GM12875 (cell line): ENCODE data around the gene WWP2.

ENCODE experiments used
- H3K4me3 ChIP-seq: one replicate; pipeline ENCODE4 v1.5.1; 2011; ENCODE audit warnings: low read depth, low read length, control low read depth
- TF ChIP-seq, protein P1 (sequence below): IDR thresholded peaks from 2 replicates; pipeline ENCODE4 v1.5.1; 2011; ENCODE audit warnings: low read depth, mild to moderate bottlenecking, control low read depth, inconsistent platforms, low read length, moderate library complexity, borderline replicate concordance; ENCODE audit not compliant: insufficient read depth

WWP2 gene

DNA sequence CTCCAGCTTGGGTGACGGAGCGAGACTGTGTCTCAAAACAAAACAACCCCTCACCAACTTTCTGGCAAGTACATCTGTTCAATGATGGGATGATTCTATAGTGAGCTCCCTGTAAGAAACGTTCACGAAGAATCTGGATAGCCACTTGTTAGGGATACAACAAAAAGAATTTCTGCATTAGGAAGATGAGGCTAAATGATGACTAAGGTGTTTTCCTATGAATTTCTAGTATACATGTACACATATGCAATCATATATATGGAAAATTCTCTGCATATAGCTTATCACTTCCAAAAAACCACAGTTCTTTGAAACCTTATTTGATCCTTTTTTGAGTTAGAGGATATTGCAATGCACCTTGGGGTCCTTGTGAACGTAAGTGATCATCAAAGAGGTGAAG lies 124.6 kb downstream of the WWP2 start:
- H3K4me3 ChIP-seq: no peak overlapping the region
- TF ChIP-seq, protein P1, sequence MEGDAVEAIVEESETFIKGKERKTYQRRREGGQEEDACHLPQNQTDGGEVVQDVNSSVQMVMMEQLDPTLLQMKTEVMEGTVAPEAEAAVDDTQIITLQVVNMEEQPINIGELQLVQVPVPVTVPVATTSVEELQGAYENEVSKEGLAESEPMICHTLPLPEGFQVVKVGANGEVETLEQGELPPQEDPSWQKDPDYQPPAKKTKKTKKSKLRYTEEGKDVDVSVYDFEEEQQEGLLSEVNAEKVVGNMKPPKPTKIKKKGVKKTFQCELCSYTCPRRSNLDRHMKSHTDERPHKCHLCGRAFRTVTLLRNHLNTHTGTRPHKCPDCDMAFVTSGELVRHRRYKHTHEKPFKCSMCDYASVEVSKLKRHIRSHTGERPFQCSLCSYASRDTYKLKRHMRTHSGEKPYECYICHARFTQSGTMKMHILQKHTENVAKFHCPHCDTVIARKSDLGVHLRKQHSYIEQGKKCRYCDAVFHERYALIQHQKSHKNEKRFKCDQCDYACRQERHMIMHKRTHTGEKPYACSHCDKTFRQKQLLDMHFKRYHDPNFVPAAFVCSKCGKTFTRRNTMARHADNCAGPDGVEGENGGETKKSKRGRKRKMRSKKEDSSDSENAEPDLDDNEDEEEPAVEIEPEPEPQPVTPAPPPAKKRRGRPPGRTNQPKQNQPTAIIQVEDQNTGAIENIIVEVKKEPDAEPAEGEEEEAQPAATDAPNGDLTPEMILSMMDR: no peak

- H3K4me3 ChIP-seq: no peak overlapping the region
- TF ChIP-seq, protein P1: no peak
These were observed 126.0 kb downstream of the WWP2 start for GRCh38 chr16:69888005-69888590.

DNA sequence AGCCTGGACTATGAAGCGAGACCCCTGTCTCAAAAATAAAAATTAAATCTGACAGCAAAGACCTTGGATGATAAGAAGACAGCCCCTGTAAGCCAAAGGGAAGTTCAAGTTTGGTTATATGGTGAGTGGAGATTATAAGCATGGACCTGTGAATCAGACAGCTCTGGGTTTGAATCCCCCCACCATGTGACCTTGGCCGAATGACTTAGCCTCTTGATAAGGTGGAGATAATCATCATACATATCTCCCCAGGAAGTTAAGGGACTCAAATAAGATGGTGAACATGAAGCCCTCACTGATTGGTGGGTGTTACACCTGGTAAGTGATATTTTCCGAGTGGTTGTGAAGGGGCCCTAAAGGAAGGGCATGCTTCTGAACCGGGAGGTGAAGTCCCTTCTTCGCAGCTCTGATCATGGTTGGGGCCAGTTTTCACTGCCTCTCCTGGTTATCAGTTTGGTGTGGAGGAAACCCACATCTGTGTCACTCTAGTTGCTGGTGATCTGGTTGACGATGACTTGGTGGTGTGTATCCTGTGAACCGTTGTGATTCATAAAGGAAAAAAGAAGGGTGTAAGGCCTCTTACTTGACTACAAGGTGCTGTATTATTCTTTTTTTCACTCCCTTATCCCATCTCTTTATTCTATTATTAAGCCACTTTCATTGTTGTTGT lies 127.3 kb downstream of the WWP2 start:
- no peak overlapping the region for H3K4me3 ChIP-seq
- TF ChIP-seq, protein P1: no peak

DNA sequence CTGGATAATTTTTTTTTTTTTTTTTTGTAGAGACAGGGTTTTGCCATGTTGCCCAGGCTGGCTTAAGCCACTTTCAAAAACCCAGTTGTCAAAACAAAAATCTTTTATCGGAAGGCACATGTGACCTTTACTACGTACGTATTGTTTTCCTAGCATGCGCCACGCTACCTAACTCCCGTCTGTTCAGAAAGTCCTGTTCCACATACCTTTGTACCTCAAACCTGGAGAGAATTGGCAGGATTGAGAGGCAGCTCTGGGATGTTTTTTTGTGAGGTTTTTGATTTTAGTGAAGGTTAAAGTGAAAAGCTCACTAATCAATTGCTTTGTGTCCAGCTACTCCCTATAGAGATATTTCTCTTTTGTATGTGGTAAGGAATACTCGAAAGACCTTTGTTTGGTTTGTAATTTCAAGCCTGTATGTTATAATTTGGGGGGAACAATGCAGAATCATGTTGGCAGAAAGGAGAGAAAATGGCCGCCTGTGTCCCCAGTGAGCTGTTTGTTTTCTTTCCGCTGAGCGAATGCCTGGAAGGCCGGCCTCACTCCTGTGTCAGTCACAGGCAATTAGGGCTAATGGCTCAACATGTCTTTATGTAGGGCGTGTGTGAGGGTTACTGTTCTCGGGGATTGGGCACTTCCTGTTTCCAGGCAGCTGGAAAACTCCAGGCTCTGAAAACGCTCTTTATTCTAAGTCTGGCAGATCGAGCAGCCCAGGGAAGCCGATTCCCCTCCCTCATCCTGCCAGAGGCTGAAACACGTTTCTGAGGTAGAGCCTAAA lies 128.2 kb downstream of the WWP2 start:
- no peak overlapping the region for H3K4me3 ChIP-seq
- TF ChIP-seq, protein P1: no peak

GRCh38 chr16:69890892-69891282 lies 128.8 kb downstream of the WWP2 start:
- no peak overlapping the region for H3K4me3 ChIP-seq
- TF ChIP-seq, protein P1: no peak

DNA sequence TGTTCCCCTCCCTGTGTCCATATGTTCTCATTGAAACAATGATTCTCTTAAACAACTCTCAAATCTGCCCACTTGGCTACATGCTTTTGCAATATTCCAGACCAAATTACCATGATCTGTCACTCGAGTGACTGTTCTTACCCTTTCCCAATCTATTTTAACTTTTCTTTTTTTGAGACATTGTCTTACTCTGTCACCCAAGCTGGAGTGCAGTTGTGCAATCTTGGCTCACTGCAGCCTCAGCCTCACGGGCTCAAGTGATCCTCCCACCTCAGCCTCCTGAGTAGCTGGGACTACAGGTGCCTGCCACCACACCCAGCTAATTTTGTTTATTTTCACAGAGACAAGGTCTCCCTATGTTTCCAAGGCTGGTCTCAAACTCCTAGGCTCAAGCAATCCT lies 130.2 kb downstream of the WWP2 start:
- TF ChIP-seq, protein P1: no peak
- no peak overlapping the region for H3K4me3 ChIP-seq

GRCh38 chr16:69893106-69893505 lies 131.0 kb downstream of the WWP2 start:
- TF ChIP-seq, protein P1: no peak
- no peak overlapping the region for H3K4me3 ChIP-seq
